Esophagus muscularis mucosa (tissue), 2 donors: ENCODE measurements around the gene ZBP1.
"Not testable (repeated sequence)": the region's sequence is repeated elsewhere in the genome, so short reads cannot be mapped to it uniquely, and the experiment has no call there.

Experiments used
- EP300 ChIP-seq: sonication (generic); formaldehyde crosslinking; IDR thresholded peaks from one replicate; pipeline ENCODE4 v1.6.1; 2017; ENCODE audit warnings: antibody characterized with exemption
- POLR2A ChIP-seq: fragments of 450-650 bp; IDR thresholded peaks from one replicate; pipeline ENCODE4 v1.6.1; 2017; ENCODE audit warnings: antibody characterized with exemption, moderate library complexity, mild to moderate bottlenecking, low read depth

DNA sequence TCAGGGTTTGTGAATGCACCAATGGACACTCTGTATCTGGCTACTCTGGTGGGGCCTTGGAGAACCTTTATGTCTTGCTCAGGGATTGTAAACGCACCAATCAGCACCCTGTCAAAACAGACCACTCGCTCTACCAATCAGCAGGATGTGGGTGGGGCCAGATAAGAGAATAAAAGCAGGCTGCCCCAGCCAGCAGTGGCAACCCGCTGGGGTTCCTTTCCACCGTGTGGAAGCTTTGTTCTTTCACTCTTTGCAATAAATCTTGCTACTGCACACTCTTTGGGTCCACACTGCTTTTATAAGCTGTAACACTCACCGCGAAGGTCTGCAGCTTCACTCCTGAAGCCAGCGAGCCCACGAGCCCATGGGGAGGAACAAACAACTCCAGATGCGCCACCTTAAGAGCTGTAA is 9.3 kb upstream of the ZBP1 start:
- not testable (repeated sequence) for TF ChIP-seq EP300, POLR2A
